CD4-positive, alpha-beta T cell treated with Interferon alpha-2 for 1 hour (primary cell): ENCODE data around the gene ZNF571.

Experiments used
- DNase-seq, 2 donors: peaks; one replicate each; pipeline ENCODE4 v3.0.0-alpha.2; 2020 to 2022

The ZNF571 gene

DNA sequence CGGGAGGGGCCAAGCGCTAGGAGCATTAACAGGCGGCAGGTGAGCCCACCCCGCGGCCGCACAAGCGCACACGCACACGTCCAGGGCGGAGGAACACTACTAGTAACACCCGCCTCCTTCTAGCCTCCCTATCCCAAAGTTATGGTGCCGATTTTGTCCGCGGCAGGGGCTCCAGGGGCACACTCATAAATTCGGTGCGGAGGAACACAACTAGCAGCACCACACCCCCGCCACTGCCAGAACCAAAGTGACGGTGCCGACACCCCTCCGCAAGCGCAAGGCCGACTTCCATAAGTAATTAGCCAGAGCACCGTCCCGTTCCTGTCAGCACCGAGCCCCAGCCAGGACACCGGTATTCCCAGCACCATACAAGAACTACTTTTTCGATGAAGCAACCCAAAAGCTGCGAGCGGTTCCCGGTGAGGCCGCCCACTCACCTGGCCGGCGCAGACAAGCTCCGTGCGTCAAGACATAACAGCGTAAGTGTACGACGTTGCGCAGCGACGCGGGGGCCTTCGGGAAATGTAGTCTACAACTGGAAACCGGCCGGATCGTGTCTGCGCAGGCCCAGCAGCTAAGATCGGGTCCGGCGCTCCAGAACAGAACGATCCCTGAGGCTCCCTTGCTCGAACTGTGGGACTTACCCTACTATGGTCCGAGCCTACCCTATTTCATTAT is at the start of gene ZNF571, which contains the start of gene ZNF540:
Gene ZNF571, minus strand, starts transcription at position 489 of the 678 bp plus-strand sequence. CDS start 8,116 bp downstream, outside the sequence.
Gene ZNF540, plus strand, starts transcription at position 573 of the 678 bp plus-strand sequence. CDS start 3,572 bp downstream, outside the sequence.
- peak; percentile 92 to 95 for DNase-seq

DNA sequence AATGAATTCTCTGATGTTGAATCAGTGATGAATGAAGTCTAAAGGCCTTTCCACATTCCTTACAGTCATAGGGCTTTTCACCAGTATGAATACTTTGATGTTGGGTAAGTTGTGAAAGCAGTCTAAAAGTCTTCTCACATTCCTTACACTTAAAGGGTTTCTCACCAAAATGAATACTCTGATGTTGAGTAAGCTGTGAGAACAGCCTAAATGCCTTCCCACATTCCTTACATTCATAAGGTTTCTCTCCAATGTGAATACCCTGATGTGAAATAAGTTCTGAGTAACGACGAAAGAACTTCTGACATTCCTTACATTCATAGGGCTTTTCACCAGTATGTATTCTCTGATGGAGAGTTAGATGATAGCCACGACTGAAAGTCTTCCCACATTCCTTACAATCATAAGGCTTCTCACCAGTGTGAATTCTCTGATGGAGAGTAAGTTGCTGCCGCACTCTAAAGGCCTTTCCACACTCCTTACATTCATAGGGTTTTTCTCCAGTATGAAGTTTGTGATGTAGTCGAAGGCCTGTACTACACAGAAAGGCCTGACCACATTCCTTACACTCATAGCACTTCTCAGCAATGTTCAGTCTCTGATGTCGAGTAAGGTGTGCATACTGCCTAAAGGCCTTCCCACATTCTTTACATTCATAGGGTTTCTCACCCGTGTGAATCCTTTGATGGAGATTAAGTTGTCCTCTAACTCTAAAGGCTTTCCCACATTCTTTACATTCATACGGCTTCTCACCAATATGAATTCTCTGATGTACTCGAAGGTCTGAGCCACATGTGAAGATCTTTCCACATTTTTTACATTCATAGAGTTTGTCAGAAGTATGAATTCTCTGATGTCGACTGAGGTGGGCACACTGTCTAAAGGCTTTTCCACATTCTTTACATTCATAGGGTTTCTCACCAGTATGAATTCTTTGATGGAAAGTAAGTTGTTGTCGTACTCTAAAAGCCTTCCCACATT is 40.8 kb upstream of the ZNF571 start:
- no peak for DNase-seq

DNA sequence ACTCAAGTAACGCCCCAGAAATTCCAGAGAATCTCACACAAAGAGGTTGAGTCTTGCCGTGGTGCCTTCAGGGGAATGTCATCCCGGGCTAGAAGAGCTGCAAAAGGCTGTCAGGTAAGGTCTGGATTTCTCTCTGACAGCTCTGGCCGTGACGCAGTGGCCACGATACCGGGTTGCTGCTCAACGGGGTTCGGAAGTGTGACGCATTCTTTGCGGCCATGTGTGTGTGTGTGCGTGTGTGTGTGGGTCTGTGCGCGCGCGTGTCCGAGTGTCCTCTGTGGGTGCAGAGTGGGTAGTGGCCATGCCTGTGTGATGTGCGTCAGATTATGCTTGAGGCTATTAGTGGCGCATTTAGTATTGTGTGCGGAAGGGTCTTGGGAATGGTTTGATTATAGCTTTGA is 390 bp upstream of the ZNF571 start:
- DNase-seq = peak; percentile 74 to 81

DNA sequence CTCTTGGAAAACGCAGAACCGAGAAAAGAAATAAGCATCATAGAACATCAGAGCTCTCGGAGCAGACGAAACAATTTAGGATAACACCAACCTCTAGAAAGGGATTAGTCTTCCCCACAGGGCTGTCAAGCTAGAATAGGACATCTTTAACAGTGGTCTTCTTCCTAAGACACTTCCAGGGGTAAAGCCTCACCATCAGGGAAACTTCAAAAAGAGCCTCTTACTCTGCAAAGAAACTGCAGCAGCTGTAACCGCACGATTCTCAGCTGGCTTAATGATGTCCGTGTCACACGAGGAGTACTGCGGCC is 642 bp downstream of the ZNF571 start:
- no peak for DNase-seq

DNA sequence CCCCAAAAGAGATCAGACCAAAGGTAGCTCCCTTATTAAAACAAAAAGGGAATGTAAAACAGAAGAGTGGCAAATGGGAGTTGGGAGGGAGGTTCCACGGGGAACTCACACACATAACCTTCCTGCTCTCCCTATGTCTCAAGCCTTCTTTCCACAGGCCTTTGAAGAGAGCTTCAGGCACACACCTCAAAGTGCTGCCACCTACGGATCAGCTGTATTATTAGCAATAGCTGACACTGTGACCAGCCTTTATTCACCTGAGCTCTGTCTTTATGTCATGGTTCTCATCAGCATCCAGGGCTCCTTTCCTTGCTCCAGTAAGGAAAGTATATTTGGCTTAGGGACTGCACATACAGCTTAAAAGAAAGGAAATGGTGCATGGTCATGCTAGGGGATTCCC is 11.3 kb downstream of the ZNF571 start:
- no peak for DNase-seq

DNA sequence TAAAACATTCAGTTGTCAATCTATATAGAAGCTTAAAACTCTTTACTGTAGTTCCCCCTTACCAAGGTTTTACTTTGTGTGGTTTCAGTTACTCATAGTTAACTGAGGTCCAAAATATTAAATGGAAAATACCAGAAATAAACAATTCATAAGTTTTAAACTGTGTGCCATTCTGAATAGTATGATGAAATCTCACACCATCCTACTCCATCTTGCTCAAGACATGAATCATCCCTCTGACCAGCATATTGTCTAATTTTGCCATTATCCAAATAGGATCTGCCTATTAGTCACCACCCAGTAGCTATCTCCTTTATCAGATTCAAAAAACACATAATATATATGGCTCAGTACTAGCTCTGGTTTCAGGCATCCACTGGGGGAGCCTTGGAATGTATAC is 22.4 kb downstream of the ZNF571 start:
- DNase-seq = no peak

DNA sequence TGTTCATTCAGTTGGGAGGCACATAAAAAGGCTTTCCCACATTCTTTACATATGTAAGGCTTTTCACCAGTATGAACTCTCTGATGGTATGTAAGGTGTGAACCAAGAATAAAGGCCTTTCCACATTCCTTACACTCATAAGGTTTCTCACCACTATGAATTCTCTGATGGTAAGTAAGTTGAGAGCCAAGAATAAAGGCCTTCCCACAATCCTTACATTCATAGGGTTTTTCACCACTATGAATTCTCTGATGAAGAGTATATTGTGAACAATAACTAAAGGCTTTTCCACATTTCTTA is 29.3 kb downstream of the ZNF571 start:
- no peak for DNase-seq

DNA sequence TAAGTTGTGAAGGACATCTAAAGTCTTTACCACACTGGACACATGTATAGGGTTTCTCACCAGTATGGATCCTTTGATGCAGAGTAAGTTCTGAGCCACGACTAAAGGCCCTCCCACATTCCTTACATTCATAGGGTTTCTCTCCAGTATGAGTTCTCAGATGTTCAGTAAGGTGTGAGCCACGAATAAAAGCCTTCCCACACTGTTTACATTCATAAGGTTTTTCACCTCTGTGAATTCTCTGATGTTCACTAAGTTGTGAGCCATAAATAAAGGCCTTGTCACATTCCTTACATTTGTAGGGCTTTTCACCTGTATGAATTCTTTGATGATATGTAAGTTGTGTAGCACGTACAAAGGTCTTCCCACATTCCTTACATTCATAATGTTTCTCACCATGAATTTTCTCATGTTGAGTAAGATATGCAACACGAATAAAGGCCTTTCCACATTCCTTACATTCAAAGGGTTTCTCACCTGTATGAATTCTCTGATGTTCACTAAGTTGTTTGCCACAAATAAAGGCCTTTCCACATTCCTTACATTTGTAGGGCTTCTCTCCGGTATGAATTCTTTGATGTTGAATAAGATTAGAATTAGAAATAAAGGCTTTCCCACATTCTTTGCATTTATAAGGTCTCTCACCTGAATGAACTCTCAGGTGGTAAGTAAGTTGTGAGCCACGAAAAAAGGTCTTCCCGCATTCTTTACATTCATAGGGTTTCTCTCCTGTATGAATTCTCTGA is 29.8 kb downstream of the ZNF571 start:
- DNase-seq = no peak

DNA sequence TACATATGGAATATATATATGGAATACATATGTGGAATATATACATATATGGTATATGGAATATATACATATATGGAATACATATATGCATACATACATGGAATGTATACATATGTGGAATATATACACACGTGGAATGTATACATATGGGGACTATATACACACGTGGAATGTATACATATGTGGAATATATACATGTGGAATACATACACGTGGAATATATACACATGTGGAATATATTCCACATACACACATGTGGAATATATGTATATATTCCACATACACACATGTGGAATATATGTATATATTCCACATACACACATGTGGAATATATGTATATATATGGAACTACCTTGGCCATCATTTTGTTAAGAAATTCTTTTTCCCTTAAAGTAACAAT is 31.1 kb downstream of the ZNF571 start:
- no peak for DNase-seq

DNA sequence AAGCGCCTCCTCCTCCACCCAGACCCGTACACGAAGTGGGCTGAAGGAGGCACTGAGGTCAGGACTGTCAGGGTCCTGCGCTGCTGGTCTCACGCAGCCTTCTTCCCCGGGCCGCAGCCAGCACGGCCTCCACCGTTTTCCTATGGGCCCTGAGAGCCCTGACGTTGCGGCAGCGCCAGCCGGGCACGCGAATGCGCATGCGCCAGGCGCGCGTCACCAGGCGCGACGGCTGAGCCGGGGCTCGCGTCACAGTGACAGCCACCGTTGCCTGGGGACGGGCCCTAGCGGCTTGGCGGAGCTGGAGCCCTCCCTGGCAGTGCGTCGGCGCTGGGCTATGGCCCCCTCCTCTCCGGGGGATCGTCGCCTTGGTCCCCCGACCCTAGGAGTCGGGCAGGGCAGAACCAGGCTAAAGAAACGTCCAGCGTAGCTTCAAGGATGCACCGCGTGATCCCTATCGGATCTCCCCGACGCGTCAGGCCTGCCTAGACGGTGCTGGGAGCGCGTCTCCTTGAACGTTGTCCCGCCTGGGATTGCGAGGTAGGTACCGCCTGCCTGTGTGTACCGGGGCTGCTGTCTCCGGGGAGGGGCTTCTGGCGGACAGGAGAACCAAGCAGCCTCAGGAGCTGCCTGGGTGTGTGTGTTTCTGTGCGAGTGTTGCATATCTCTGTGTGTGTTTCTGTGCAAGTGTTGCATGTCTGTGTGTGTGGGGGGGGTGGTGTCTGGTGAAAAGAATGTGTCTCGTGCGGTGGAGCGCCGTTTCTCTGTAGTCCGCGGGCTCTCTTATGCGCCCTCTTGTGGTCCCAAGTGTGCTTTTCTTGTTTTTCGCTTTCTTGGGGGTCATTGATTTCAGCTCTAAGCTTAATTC is 43.2 kb downstream of the ZNF571 start:
- DNase-seq = peak; percentile 71 to 74

DNA sequence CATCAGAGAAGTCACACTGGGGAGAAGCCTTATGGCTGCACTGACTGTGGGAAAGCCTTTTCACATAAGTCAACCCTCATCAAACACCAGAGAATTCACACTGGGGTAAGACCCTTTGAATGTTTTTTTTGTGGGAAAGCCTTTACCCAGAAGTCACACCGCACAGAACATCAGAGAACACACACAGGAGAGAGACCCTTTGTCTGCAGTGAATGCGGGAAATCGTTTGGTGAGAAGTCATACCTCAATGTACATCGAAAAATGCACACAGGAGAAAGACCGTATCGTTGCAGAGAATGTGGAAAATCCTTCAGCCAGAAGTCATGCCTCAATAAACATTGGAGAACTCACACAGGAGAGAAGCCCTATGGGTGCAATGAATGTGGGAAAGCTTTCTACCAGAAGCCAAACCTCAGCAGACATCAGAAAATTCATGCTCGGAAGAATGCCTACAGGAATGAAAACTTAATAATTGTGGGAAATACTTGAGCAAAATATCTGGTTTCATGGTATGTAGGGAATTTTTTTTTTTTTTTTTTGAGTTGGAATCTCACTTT is 57.1 kb downstream of the ZNF571 start:
- no peak for DNase-seq

DNA sequence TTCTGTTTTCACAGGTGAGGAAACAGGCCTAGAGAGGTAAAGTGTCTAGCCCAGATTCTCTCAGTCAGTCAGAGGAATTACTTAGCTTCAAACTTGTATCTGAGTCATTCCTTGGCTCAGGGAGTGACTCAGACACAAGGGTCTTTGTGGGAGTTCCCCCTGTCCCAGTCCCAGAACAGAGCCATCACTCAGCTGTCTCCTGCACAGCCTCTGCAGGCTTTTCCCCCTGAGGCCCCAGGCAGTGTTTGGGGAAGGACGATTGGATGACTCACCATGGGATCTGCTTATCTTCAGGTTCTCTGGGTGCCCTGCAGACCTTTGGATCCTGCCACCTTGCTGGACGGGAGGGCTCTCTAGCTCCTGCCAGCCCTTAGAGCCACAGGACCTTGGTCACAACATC is 74.7 kb downstream of the ZNF571 start:
- no peak for DNase-seq
